ENCODE results near the gene SEMA5B.

- TF ChIP-seq, protein P1, sequence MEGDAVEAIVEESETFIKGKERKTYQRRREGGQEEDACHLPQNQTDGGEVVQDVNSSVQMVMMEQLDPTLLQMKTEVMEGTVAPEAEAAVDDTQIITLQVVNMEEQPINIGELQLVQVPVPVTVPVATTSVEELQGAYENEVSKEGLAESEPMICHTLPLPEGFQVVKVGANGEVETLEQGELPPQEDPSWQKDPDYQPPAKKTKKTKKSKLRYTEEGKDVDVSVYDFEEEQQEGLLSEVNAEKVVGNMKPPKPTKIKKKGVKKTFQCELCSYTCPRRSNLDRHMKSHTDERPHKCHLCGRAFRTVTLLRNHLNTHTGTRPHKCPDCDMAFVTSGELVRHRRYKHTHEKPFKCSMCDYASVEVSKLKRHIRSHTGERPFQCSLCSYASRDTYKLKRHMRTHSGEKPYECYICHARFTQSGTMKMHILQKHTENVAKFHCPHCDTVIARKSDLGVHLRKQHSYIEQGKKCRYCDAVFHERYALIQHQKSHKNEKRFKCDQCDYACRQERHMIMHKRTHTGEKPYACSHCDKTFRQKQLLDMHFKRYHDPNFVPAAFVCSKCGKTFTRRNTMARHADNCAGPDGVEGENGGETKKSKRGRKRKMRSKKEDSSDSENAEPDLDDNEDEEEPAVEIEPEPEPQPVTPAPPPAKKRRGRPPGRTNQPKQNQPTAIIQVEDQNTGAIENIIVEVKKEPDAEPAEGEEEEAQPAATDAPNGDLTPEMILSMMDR (optimal IDR thresholded peaks at IDR 0.05 in 1 of 3, IDR thresholded peaks at IDR 0.05 in 1 of 3, conservative IDR thresholded peaks at IDR 0.05 in 1 of 3; ENCODE audit: extremely low read depth in 1 of 3, insufficient read depth in 2 of 3, low read length in 3 of 3): no peak
- TF ChIP-seq EZH2 (IDR thresholded peaks at IDR 0.05; ENCODE audit: low read length): no peak
These were observed 61.5 kb downstream of the SEMA5B start for GRCh38 chr3:122966045-122966444.
